ENCODE measurements around the gene CPA4.

DNA sequence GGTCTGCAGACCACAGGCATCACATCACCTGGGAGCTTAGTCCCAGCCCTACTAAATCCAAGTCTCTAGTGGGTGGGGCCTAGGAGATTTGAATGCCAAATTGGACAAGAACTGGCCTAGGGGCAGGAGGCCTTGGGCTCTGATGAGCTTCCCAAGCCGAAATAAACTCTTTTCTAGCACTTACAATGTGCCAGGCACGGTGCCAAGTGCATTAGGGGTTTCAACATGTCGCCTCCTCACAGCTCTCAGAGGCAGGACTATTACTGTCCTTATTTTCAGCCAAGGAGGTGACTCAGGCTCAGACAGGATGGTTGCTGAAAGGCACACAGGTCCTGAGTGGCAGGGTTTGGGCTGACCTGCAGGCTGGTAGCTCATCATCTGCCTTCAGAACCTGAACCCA is 78.1 kb downstream of the CPA4 start:
- no peak for TF ChIP-seq ZNF274 (IDR thresholded peaks at IDR 0.05; ENCODE audit: low read depth, low read length)
- no peak for TF ChIP-seq YY1 (IDR thresholded peaks at IDR 0.05; ENCODE audit: insufficient read depth, insufficient read length)
- TF ChIP-seq SUZ12 (IDR thresholded peaks at IDR 0.05; ENCODE audit: extremely low read depth, insufficient read depth, insufficient read length), result no peak

Measured in NT2/D1 (cell line).